Sigmoid colon (tissue), 3 donors: ENCODE data around the gene CEP70.

ENCODE experiments used
- POLR2A ChIP-seq, 2 donors: fragments of 450-650 bp; IDR thresholded peaks; one replicate each; pipeline ENCODE4 v1.6.1; 2016; ENCODE audit warnings: antibody characterized with exemption in 2 of 2, mild to moderate bottlenecking in 2 of 2, moderate library complexity in 2 of 2
- TF ChIP-seq, protein P1 (sequence below), 4 experiments: fragments of 450-650 bp in 3 of 4; fragments of 200-600 bp in 1 of 4; IDR thresholded peaks; one replicate each; pipeline ENCODE4 v1.5.1; 2016 to 2019; ENCODE audit warnings: antibody characterized with exemption in 4 of 4, mild to moderate bottlenecking in 3 of 4, moderate library complexity in 2 of 4

DNA sequence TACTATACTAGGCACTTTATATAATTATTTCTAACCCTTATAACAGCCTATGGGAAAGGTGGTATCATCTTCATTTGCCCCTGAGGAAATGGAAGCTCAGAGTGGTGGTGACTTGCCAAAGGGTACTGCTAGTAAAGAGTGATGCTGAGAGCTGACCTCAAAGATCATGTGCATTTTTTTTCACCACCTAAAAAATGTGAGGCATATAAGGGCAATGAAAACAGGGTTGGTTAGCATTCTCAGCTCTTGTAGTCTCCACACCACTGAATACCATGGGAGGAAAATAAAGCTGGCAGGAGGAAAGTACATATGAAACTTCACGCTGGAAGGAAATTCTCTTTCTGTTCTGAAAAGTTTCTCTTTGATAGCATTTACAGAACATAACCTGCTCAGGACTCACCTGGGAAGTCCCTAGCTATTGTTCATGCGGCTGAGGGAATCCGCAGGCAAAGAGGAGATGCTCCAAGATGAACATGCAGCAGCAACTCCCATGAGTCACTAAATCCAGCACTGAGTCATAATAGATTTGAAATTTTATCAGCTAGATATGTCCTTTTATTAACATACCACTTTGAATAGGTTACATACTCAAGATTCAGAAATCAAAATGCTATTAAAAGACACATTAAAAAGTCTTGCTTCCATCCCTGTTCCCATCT is 31.8 kb upstream of the CEP70 start:
- no peak for TF ChIP-seq POLR2A (IDR thresholded peaks at IDR 0.05)
- TF ChIP-seq, protein P1, sequence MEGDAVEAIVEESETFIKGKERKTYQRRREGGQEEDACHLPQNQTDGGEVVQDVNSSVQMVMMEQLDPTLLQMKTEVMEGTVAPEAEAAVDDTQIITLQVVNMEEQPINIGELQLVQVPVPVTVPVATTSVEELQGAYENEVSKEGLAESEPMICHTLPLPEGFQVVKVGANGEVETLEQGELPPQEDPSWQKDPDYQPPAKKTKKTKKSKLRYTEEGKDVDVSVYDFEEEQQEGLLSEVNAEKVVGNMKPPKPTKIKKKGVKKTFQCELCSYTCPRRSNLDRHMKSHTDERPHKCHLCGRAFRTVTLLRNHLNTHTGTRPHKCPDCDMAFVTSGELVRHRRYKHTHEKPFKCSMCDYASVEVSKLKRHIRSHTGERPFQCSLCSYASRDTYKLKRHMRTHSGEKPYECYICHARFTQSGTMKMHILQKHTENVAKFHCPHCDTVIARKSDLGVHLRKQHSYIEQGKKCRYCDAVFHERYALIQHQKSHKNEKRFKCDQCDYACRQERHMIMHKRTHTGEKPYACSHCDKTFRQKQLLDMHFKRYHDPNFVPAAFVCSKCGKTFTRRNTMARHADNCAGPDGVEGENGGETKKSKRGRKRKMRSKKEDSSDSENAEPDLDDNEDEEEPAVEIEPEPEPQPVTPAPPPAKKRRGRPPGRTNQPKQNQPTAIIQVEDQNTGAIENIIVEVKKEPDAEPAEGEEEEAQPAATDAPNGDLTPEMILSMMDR (IDR thresholded peaks at IDR 0.05), result no peak
